Stimulated activated effector memory CD8-positive, alpha-beta T cell treated with anti-CD3 and anti-CD28 coated beads, Interleukin-12 subunit alpha, Interleukin-12 subunit beta, amount 100 ng/mL, for 72 hours (primary cell): ENCODE measurements around the gene OVOL1.
A peak's percentile ranks its signal among the peaks of the same experiment; 100 is the strongest.

ENCODE experiments used
- ATAC-seq: fragments of 150-1000 bp; cut with Tn5 transposase; 2 replicates; pipeline ENCODE4 v1.10.0; 2021
- DNase-seq, 2 donors: peaks; one replicate each; pipeline ENCODE4 v3.0.0; 2021 to 2022; ENCODE audit warnings: low spot score in 2 of 2
- H3K27ac Mint-ChIP-seq: one replicate; pipeline ENCODE4 v1.8.0; 2022; ENCODE audit warnings: mild to moderate bottlenecking, mixed read lengths
- H3K36me3 Mint-ChIP-seq: one replicate; pipeline ENCODE4 v1.8.0; 2022; ENCODE audit warnings: mild to moderate bottlenecking, mixed read lengths
- H3K4me1 Mint-ChIP-seq: one replicate; pipeline ENCODE4 v1.8.0; 2022; ENCODE audit warnings: mixed read lengths
- H3K4me3 Mint-ChIP-seq: one replicate; pipeline ENCODE4 v1.8.0; 2022; ENCODE audit warnings: mild to moderate bottlenecking, mixed read lengths
- H3K9me3 Mint-ChIP-seq: one replicate; pipeline ENCODE4 v1.8.0; 2022; ENCODE audit warnings: mixed read lengths

The OVOL1 gene

DNA sequence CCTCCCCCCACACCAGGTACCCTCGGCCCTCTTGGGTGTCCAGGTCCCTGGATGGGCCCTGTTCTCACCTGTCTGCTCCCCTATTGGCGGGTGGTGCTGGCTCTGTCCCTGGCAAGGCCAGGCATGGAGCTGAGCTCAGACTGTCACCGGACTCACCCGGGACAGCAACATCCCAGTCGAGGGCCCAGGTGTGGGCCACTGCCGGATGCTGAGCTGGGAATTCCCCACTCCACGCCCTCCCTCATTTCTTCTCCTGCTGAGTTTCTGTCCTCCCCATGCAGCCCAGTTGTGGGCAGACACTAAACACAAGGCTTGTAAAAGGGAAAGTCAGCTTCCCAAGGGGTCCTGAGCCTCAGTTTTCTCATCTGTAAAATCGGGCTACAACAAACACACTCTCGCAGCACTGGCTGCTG is 4.0 kb upstream of the OVOL1 start:
- Mint-ChIP-seq H3K9me3 (no peaks in the 10 kb centered on the region), H3K4me1 (peaks cover 32% of the 10 kb centered on the region), H3K36me3 (peaks cover 8% of the 10 kb centered on the region), H3K4me3 (no peak overlapping the region), H3K27ac (no peak overlapping the region)
- DNase-seq (no peak), ATAC-seq (no peak)

DNA sequence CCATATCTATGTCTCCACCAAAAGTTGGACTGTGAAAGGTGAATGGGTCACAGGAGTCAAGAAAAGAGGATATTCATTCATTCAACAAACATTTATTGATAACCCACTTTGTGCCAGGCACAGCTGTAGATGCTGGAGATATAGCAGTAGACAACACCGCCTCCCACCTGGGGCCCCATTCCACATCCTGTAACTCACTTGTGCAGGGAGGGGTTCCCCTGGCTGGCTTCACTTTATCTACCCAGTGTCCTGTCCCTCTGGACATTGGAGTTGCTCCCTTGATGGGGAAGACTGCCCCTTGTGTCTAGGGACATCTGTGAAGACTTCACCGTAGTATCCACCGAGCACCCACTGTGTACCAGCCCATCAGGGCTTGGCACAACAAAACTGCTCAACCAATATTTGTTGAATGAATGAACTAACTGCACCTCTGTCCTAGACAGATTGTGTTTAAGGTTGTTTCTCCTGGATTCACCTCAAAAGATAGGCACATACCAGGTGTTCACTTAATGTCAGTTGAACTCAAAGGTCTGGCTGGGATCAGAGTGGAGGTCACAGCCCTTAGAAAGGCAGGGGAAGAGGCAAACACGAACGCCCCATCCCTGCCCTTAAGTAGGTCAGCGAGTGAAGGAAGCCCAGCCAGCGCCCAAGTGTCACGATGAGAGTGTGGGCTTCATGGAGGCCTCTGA is 1.4 kb upstream of the OVOL1 start:
- peak overlapping the region; percentile 65 for H3K27ac Mint-ChIP-seq

DNA sequence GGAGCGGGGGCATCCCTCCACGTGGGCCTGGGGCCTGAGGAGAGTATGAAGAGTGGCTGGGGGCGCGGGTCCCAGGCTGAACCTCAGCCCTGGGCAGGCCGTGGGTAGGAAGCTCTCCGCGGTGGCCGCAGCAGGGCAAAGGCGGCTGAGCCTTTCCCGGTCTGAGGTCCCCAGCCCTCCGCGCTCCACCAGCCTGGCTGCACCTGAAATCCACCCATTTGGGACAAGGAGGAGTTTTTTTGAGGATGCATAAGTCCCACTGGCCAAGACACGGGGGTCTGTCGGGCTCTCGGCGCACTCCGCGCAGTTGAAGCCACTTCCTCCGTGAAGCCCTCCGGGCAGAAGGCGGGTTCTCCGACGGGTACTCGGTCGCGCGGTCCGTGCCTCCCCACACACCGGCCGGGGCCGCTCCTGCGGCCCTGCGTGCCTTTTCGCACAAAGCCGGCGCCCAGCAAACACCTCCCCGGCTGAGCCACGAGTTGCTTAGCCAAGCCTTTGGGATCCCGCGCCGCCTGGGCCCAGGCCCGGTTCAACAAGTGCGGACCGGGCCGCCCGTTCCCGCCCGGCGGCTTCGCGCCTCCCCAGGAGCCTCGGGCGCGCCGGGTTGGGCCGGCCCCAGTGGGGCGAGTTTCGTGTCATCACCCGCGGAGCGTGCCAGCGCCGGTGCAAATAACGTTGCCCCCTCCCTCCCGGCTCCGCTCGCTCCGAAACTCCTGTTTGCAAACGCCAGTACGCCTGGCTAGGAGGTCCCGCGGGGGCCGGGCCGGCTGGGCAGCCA is 666 bp upstream of the OVOL1 start:
- Mint-ChIP-seq H3K9me3 (no peaks in the 10 kb centered on the region), H3K4me3 (peak overlapping the region; percentile 68), H3K27ac (peak overlapping the region; percentile 65), H3K36me3 (no peaks in the 10 kb centered on the region), H3K4me1 (peaks cover 36% of the 10 kb centered on the region)
- DNase-seq (no peak), ATAC-seq (no peak)

More for the DNA sequence above, 1.4 kb upstream of the OVOL1 start:
- H3K4me1 Mint-ChIP-seq: peaks cover 29% of the 10 kb centered on the region
- peak overlapping the region; percentile 68 for H3K4me3 Mint-ChIP-seq
- DNase-seq: no peak
- H3K9me3 Mint-ChIP-seq: no peaks in the 10 kb centered on the region
- H3K36me3 Mint-ChIP-seq: no peaks in the 10 kb centered on the region
- ATAC-seq: no peak

DNA sequence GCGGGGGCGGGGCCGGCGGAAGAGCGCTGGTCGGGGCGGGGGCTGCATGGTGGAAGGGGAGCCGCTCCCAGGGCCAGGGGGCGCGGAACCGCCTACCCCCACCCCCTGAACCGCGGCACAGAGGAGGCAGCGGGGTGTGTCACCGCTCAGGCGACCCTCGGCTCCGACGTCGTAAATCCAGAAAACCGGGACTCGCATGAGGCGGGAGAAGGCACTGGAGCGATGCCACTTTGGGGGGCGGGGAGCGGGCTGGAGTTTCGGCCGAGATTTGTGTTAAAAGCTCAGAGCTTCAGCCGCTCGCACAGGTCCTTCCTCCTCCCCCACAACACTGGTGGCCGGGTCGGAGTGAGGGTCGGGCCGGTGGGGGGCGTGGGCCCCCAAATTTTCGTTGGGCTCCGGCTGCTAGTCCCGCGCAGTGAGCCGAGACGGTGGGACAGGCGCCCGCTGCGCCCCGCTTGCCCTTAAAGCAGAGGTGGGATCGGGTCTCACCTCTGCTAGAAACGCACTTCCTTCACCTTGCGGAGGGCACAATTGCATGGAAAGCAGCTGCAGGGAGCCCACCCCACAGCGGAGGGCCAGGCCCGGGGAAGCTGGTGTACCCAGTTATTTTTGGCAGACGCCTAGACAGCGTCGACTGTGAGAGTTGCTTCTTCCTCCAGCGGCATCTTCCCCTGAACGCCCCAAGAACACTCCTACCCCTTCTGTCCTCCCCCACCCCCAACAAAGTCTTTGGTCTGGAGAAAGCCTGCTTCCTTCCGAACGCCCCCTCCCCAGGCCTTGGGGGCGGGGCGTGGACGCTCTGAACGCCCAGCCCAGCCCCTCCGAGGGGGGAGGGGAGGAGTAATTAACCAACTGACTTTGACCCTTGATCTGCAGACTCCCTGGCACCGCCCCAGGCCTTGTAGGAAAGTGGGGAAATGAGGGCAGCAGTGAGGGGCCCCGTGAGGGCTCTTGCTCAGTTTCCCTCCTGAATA is 1.1 kb downstream of the OVOL1 start:
- Mint-ChIP-seq H3K4me1 (peaks cover 54% of the 10 kb centered on the region), H3K36me3 (no peaks in the 10 kb centered on the region), H3K9me3 (no peaks in the 10 kb centered on the region), H3K27ac (peak overlapping the region; percentile 45), H3K4me3 (peak overlapping the region; percentile 68)
- DNase-seq: no peak
- ATAC-seq: no peak

- no peak for ATAC-seq
- H3K4me3 Mint-ChIP-seq: peak overlapping the region; percentile 68
- no peaks in the 10 kb centered on the region for H3K36me3 Mint-ChIP-seq
- peaks cover 54% of the 10 kb centered on the region for H3K4me1 Mint-ChIP-seq
- no peak overlapping the region for H3K27ac Mint-ChIP-seq
- DNase-seq: no peak
- no peaks in the 10 kb centered on the region for H3K9me3 Mint-ChIP-seq
Measured at GRCh38 chr11:65788821-65789220, 2.0 kb downstream of the OVOL1 start.

DNA sequence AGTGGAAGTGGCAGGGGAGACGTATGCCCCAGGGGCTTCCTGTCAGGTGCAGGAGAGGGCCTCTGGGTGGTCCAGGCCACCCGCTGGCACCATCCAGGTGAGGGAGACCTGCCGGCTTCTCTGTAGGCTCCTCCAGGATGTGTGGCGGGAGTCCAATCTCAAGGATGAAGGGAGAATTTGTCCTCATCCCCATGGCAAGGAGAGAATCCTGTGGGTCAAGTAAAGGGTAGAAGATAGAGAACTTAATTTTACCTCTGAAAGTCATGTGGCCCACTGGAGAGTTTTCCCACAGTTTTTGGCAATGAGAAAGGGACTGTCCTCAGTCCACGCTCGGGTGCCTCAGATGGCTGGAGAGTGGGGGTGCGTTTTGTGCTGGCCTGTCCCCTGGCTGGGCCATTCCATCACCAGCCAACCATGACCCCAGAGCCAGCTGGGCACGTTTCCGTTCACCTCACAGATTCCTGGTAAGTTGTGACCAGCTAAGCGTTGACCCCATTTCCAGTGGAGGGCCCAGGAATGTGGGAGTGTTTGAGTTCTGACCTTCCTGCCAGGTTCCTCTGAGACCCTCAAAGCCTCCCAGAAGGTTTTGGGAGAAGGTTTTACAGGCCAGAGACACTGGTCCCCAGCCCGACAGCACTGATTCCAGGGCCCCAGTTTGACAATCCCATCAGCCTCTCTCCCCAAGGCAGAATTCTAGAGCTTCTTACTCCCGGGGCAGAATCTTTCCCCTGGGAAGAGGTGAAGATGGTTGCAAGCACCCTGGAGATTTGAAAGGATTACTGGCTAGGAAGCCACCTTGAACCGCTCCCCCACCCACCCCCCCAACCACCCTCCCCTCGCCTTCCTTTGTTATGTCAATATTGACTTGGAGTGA is 2.6 kb downstream of the OVOL1 start:
- Mint-ChIP-seq H3K4me1 (peaks cover 52% of the 10 kb centered on the region), H3K36me3 (no peaks in the 10 kb centered on the region), H3K4me3 (no peak overlapping the region), H3K9me3 (no peaks in the 10 kb centered on the region), H3K27ac (no peak overlapping the region)
- DNase-seq (no peak), ATAC-seq (no peak)

- DNase-seq (no peak), ATAC-seq (no peak)
- no peaks in the 10 kb centered on the region for H3K9me3 Mint-ChIP-seq
- H3K36me3 Mint-ChIP-seq: no peaks in the 10 kb centered on the region
- peak overlapping the region; percentile 89 for H3K27ac Mint-ChIP-seq
- peaks cover 46% of the 10 kb centered on the region for H3K4me1 Mint-ChIP-seq
- H3K4me3 Mint-ChIP-seq: peak overlapping the region; percentile 6
Measured at GRCh38 chr11:65790104-65790901, 3.4 kb downstream of the OVOL1 start.

DNA sequence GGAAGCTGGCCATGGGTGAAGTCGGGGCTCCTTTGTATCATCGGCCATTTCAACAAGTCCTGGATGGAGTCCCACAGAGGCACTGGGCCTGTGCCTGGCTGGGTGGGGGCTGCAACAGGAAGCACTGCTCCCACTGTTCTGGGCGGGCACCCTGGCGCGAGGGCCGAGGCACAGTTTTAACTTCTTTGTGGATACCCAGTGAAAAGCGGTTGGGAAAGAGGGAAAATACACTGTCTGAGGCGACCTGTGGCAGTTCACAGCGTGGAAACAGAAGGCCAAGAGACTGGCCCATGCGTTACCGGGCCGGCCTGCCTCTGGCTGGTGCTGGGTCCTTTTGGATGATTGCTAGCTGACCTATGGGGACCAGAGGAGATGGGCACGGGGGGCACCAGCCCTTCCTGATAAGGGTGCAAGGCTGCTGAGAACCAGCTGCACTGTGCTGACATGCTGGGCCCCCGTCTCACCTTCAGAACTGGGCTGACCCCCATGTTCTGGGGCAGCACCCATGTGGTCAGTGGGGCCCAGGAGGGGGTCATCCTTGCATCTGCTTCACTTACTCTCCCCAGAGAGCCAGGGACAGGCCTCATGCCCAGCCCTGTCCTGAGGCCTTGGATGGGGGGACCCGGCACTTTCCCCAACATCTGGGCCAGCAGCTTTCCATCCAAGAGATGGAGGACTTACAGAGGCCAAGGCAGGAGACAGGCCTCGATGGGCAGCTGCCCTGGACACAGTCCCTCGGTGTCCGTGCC is 4.2 kb downstream of the OVOL1 start:
- Mint-ChIP-seq H3K4me3 (peak overlapping the region; percentile 52), H3K36me3 (no peaks in the 10 kb centered on the region), H3K4me1 (peaks cover 38% of the 10 kb centered on the region), H3K9me3 (no peaks in the 10 kb centered on the region), H3K27ac (peak overlapping the region; percentile 89)
- no peak for ATAC-seq
- no peak for DNase-seq

- H3K27ac Mint-ChIP-seq: peak overlapping the region; percentile 89
- DNase-seq (peak; percentile 66 to 70), ATAC-seq (peak; percentile 99)
- H3K9me3 Mint-ChIP-seq: no peaks in the 10 kb centered on the region
- peak overlapping the region; percentile 52 for H3K4me3 Mint-ChIP-seq
- H3K4me1 Mint-ChIP-seq: peaks cover 38% of the 10 kb centered on the region
- no peaks in the 10 kb centered on the region for H3K36me3 Mint-ChIP-seq
Measured at GRCh38 chr11:65791719-65792213, 4.9 kb downstream of the OVOL1 start.

- Mint-ChIP-seq H3K36me3 (no peaks in the 10 kb centered on the region), H3K4me3 (peak overlapping the region; percentile 52), H3K4me1 (peaks cover 38% of the 10 kb centered on the region), H3K27ac (peak overlapping the region; percentile 89), H3K9me3 (no peaks in the 10 kb centered on the region)
- ATAC-seq (no peak), DNase-seq (no peak)
Measured at GRCh38 chr11:65792456-65792855, 5.6 kb downstream of the OVOL1 start.

GRCh38 chr11:65793144-65793581 is 6.3 kb downstream of the OVOL1 start:
- Mint-ChIP-seq H3K27ac (peak overlapping the region; percentile 89), H3K4me3 (no peak overlapping the region), H3K4me1 (peaks cover 34% of the 10 kb centered on the region), H3K36me3 (no peaks in the 10 kb centered on the region), H3K9me3 (no peaks in the 10 kb centered on the region)
- ATAC-seq (no peak), DNase-seq (no peak)

DNA sequence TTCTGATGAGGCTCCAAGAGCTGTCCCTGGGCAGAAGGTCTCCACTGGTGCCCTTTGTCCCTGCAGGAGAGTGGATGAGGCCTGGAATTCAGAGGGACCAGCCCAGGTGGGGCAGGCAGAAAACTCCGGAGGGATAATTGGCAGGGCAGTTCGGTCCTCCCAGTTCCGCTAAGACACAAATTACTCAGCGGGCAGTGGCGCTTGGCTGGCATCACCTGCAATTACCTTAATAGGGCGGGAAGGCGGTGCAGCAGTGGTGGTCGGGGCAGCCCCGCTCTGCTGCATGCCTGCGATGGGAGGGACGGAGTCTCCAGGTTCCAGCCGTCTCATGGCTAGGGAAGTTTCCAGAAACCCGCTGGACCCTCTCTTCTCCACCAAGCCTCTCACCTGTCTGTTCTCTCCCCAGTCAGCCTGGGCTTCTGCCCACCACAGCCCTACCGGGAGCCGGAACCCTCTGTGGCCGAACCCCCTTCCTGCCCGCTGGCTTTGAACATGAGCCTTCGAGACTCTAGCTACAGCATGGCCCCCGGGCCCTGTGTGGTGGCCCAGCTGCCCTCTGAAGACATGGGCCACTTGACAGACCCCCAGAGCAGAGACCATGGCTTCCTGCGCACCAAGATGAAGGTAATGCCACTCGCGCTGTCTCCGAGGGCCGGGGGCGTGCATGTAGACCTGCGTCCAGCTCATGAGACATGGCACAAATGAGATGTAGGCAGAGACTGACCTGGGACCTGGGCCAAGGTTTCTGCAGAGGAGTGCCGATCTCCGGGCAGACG is 7.0 kb downstream of the OVOL1 start:
- H3K4me1 Mint-ChIP-seq: peaks cover 33% of the 10 kb centered on the region
- peak overlapping the region; percentile 37 for H3K27ac Mint-ChIP-seq
- DNase-seq (no peak), ATAC-seq (no peak)
- H3K4me3 Mint-ChIP-seq: no peak overlapping the region
- no peaks in the 10 kb centered on the region for H3K9me3 Mint-ChIP-seq
- no peaks in the 10 kb centered on the region for H3K36me3 Mint-ChIP-seq
